ENCODE results near the gene TFF2.

Gene TFF2

DNA sequence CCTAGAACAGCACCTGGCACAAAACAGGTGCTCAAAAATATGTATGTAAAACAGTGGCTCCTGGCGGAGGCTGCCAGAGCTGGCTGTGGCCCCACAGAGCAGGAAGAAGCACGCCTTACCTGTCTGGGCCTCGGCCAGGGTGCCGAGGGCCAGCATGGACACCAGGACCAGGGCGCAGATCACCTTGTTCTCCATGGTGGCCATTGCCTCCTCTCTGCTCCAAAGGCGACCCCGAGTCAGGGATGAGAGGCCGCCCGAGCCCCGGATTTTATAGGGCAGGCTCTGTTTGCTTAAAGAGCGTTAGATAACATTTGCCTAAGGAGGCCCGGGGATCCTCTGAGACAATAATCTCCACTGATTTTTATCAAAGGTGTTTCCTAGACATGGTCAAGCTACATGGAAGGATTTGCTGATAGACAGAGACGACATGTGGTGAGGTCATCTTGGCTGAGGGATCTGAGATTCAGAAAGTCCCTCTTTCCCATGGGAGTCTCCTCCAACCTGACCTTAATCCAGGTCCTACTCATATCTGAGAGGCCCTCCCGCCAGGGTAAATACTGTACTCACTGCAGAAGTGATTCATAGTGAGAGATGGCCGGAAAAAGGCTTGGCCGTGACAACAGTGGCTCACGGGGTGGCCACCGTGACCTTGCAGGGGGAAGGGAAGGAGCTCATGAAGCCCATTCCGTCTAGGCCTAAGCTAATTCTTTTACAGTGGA, 15.7 kb upstream of the TFF2 start, which contains the start of gene TFF1:
TSS of gene TFF1 (minus strand) at position 244 of the 719 bp plus-strand sequence. CDS start at position 204, 40 bp downstream.
- no peak for DNase-seq (ENCODE audit: low read depth)

GRCh38 chr21:42365770-42366169, 15.0 kb upstream of the TFF2 start:
- DNase-seq (ENCODE audit: low read depth): no peak

- DNase-seq (ENCODE audit: low read depth): no peak
Measured at GRCh38 chr21:42364304-42364865, 13.6 kb upstream of the TFF2 start.

DNA sequence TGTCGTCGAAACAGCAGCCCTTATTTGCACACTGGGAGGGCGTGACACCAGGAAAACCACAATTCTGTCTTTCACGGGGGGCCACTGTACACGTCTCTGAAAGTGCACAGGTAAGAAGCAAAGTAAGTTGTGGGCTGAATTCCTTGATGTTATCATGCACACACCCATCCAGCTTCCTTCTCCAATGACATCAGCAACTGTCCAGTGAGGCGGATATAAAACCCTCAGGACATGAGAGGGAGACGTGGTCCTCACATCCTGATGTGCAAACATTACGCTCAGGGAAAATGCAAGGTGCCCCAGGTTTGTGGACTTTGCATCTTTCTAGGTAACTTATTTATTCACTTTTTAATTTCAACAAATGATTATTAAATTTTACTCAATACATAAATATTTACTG, 12.5 kb upstream of the TFF2 start:
- DNase-seq (ENCODE audit: low read depth): no peak

- DNase-seq (ENCODE audit: low read depth): no peak
Measured at GRCh38 chr21:42362700-42363099, 11.9 kb upstream of the TFF2 start.

- DNase-seq (ENCODE audit: low read depth): no peak
Measured at GRCh38 chr21:42362198-42362597, 11.4 kb upstream of the TFF2 start.

- no peak for DNase-seq (ENCODE audit: low read depth)
Measured at GRCh38 chr21:42361286-42361685, 10.5 kb upstream of the TFF2 start.

GRCh38 chr21:42360317-42360716, 9.5 kb upstream of the TFF2 start:
- DNase-seq (ENCODE audit: low read depth): no peak

DNA sequence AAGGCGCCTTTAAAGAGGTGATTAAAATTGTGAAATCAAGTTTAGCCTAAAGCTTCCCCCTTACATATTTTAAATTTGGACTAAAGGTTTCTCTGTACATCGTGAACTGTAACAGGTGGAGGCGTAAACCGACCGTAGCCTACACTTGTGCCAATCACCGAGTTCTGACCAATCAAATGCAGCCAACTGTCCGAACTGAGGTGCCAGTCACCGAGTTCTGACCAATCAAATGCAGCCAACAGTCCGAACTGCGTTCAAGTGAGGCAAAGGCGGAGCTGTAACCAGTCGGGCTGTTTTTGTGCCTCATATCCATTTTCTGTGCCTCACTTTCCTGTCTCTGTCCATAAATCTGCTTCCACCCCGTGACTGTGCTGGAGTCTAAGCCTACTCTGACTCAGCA, 8.1 kb upstream of the TFF2 start:
- DNase-seq (ENCODE audit: low read depth): no peak

DNA sequence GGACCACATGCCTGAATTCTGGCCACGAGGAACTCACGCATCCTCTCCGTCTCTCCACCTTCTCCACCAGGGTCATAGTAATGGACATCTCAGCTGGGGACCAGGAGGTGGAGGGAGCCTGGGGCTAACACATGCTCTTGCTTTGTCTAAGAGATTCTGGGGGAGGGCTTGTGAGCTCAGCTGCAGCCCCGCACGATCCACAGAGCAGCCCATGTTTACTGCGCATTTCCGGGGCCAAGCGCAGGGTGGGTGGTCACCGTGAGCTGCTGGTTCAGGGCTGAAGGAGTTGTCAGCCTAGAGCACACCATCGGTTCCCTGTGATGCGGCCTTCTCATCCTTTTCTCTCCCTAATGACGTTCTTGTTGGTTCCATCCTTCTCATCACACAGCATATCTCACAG, 7.5 kb upstream of the TFF2 start:
- no peak for DNase-seq (ENCODE audit: low read depth)

DNA sequence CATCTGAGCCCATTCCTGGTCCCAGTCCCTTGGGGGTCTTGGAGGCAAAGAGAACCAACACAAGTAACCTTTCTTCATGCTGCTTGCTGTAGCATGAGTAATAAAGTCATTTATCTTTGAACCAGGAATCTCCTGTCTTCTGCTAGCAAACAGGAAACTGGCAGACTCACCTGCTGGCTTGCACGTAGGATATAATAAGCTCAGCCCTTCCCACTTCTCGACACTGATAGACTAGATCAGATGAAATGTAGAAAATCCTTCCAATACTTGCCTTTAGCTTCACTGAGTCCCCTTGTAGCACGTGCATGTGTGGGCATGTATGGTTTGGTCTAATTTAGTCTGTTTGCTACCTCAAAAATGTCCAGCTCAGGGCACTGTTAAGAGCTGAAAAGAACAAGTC, 6.5 kb upstream of the TFF2 start:
- no peak for DNase-seq (ENCODE audit: low read depth)

DNA sequence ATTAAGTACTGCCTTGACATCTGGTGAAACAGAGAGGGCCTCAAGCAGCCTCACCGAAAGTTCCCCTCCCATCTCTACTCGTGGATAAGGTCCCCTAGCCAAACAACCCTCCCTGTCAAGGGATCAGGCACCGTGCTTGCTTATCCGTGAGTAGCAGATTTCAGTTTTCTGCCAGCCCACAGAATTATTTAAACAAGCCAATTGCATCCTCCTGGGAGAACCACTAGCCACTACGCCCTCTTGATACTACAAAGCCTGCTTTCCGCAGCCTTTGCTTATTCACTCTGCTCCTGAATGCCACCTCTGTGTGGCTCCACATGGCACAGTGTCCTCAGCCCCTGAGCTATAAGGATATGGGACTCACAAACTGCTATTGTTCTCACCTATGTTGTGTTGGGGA, 5.9 kb upstream of the TFF2 start:
- DNase-seq (ENCODE audit: low read depth): no peak

GRCh38 chr21:42356046-42356445, 5.3 kb upstream of the TFF2 start:
- DNase-seq (ENCODE audit: low read depth): no peak

DNA sequence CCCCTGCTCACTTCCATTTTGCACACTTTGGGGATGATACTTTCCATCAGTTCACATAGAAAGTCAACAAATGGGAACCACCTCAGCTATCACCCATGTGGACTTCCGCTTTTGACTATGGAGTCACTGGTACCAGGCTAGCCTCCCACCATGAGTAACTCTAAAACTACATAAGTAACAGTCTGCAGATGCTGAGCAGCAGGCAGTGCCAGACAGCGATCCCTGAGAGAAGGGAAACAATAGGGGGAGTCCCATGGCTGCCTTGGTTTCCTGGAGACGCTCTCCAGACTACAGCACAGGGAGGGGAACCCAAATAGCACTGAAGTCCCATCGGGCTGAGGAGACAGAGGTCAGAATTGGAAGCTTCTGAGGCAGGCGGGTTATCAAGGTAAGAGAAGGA, 2.8 kb upstream of the TFF2 start:
- no peak for DNase-seq (ENCODE audit: low read depth)

DNA sequence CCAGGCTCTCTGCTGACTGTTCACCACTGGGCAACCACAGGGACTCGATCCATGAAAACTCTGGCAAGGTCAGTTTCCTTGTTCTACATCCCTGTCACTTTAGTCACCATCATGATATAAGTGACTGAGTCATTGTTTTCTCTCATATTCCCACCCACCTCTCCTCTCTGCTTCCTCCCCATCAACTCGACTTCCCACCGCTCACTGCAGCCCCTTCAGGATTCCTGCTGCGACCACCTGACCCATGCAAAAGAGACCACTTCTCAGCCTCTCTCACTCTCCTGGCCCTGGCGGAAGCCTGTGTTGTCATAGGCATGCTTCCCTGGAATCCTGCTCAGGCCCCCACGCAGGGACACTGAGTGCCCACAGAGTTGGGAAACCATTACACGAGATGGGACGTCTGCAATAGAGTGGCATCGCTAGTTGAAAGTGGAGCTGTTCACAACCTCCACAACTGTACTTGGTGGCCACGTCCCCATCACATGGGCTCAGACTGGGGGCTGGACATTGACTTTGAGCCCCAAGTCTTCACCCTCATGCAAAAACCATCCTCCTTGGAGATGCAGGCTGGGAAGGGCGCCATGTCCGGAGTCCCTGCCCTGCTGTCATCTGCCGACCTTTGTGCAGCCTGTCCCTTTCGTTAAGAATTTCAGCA, 1.8 kb upstream of the TFF2 start:
- DNase-seq (ENCODE audit: low read depth): no peak

DNA sequence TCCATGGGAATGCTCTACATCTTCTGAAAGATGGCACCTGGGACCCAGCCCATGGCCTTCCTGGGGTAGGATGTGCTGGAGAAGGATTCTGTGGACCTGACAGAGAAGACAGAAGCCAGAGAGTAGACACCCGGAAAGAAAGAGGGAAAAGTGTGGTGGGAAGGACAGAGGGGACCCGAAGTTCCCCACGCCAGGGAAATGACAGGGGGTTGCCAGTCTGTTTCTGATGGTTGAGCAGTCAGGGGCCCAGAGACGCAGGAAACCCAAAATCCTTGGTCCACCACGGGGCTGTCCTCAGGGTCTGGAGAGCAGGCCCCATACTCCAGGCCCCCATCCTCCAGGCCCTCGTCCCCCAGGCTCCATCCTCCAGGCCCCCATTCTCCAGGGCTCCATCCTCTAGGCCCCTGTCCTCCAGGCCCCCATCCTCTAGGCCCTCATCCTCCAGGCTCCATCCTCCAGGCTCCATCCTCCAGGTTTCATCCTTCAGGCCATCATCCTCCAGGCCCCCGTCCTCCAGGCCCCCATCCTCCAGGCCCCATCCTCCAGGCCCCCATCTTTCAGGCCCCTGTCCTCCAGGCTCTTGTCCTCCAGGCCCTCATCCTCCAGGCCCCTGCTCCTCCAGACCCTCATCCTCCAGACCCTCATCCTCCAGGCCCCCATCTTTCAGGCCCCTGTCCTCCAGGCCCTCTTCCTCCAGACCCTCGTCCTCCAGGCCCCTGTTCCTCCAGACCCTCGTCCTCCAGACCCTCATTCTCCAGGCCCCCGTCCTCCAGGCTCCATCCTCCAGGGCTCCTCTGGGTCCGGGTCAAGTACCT, 1.0 kb upstream of the TFF2 start:
- DNase-seq (ENCODE audit: low read depth): no peak

GRCh38 chr21:42350318-42350910, 380 bp downstream of the TFF2 start:
- DNase-seq (ENCODE audit: low read depth): no peak

- no peak for DNase-seq (ENCODE audit: low read depth)
Measured at GRCh38 chr21:42349420-42350317, 1.1 kb downstream of the TFF2 start.

DNA sequence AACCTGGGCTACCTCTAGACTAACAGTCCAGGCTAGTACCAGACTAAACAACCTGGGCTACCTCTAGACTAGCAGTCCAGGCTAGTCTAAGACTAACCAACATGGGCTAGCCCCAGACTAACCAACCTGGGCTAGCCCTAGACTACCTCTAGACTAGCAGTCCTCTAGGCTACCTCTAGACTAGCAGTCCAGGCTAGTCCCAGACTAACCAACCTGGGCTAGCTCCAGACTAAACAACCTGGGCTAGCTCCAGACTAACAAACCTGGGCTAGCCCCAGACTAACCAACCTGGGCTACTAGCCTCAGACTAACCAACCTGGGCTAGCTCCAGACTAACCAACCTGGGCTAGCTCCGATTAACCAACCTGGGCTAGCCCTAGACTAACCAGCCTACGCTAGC, 2.0 kb downstream of the TFF2 start:
- DNase-seq (ENCODE audit: low read depth): no peak

DNA sequence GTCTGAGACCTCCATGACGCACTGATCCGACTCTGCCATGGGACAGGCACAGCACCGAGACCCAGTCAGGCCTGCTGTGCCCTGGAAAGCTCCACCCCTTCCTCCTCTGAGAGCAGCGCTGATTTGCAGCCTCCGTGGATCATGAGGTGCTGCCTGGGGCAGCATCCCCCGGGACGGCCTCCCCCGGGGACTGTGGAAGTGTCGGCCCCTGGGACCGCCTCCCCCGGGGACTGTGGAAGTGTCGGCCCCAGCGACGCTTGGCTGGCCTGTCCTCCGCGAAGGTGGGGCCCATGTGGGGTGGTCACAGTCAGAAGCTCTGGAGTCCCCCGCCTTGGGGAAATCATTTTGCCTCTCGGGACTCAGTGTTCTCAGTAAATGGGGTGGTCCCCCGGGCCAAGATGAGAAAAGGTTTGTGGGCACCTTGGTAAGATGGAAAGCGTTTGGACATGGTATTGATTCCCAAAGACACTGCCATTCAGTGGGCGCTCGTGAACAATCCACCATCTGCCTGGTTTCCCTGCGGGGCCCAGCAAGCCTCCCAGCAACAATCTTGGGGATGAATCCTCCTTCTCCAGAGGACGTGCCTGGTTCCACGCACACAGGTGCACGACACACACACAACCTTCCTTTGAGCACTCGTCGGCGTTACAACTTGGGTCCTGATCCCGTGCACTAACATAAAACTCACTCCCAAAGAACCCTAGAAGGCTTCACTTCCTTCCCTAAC, 3.0 kb downstream of the TFF2 start:
- no peak for DNase-seq (ENCODE audit: low read depth)
